GM23338 (cell line): Measurements from ENCODE around the gene ALOX15B. TPM values are rescaled to one million over a fixed set of nuclear protein-coding genes. Genes with fewer than 3 reads are reported as not detected.

Experiments used
- ATAC-seq: fragments of 200-7000 bp; cut with Tn5 transposase; 3 replicates; pipeline ENCODE4 v1.9.1; 2020
- DNase-seq: peaks from one replicate; pipeline ENCODE4 v3.0.0-alpha.2; 2015; ENCODE audit warnings: low spot score
- H2AFZ ChIP-seq: fragments of 200-600 bp; sonication (generic); 2 replicates; pipeline ENCODE4 v1.8.0; 2016; ENCODE audit warnings: antibody characterized with exemption, mild to moderate bottlenecking, moderate library complexity
- H3F3A ChIP-seq: fragments of 200-600 bp; sonication (generic); replicated peaks from 2 replicates; pipeline ENCODE4 v1.8.0; 2017; ENCODE audit warnings: antibody characterized with exemption, mixed run types, low read depth
- H3K27ac ChIP-seq: fragments of 200-600 bp; sonication (generic); 2 replicates; pipeline ENCODE4 v1.6.1; 2016; ENCODE audit warnings: low read depth
- H3K27me3 ChIP-seq: fragments of 200-600 bp; sonication (generic); 2 replicates; pipeline ENCODE4 v1.8.0; 2016; ENCODE audit warnings: mild to moderate bottlenecking, mixed run types, moderate library complexity; ENCODE audit not compliant: insufficient read depth
- H3K36me3 ChIP-seq: fragments of 200-600 bp; sonication (generic); 2 replicates; pipeline ENCODE4 v1.8.0; 2016; ENCODE audit warnings: mild to moderate bottlenecking; ENCODE audit not compliant: insufficient read depth
- H3K4me1 ChIP-seq: fragments of 200-600 bp; sonication (generic); 2 replicates; pipeline ENCODE4 v1.8.0; 2016; ENCODE audit warnings: mild to moderate bottlenecking, moderate library complexity; ENCODE audit not compliant: insufficient read depth
- H3K4me2 ChIP-seq: fragments of 200-600 bp; sonication (generic); 2 replicates; pipeline ENCODE4 v1.7.1; 2017; ENCODE audit warnings: mixed run types
- H3K4me3 ChIP-seq: fragments of 200-600 bp; sonication (generic); 2 replicates; pipeline ENCODE4 v1.6.1; 2016; ENCODE audit warnings: mixed run types
- H3K79me2 ChIP-seq: fragments of 200-600 bp; sonication (generic); replicated peaks from 2 replicates; pipeline ENCODE4 v1.8.0; 2017; ENCODE audit warnings: mild to moderate bottlenecking; ENCODE audit not compliant: insufficient read depth
- H3K9me2 ChIP-seq: fragments of 200-600 bp; sonication (generic); 2 replicates; pipeline ENCODE4 v1.8.0; 2017; ENCODE audit not compliant: insufficient read depth
- H4K20me1 ChIP-seq: fragments of 200-600 bp; sonication (generic); replicated peaks from 2 replicates; pipeline ENCODE4 v1.8.0; 2017; ENCODE audit warnings: mild to moderate bottlenecking; ENCODE audit not compliant: insufficient read depth
- H3K27ac Mint-ChIP-seq: 2 replicates; pipeline ENCODE4 v1.8.0; 2020; ENCODE audit warnings: inconsistent platforms, mild to moderate bottlenecking, moderate library complexity, mixed read lengths
- H3K27me3 Mint-ChIP-seq: 3 replicates; pipeline ENCODE4 v1.8.0; 2022; ENCODE audit warnings: low read depth, mild to moderate bottlenecking, moderate library complexity, mixed read lengths, inconsistent platforms; ENCODE audit not compliant: insufficient read depth, poor library complexity
- H3K36me3 Mint-ChIP-seq: 3 replicates; pipeline ENCODE4 v1.8.0; 2021; ENCODE audit warnings: low read depth, mild to moderate bottlenecking, inconsistent platforms, moderate library complexity, mixed read lengths
- H3K4me1 Mint-ChIP-seq: 3 replicates; pipeline ENCODE4 v1.8.0; 2020; ENCODE audit warnings: mild to moderate bottlenecking, inconsistent platforms, mixed read lengths
- H3K4me3 Mint-ChIP-seq: 3 replicates; pipeline ENCODE4 v1.8.0; 2021; ENCODE audit warnings: moderate library complexity, mild to moderate bottlenecking, inconsistent platforms, mixed read lengths
- H3K9me3 Mint-ChIP-seq: 3 replicates; pipeline ENCODE4 v1.8.0; 2020; ENCODE audit warnings: moderate library complexity, mild to moderate bottlenecking, inconsistent platforms, mixed read lengths
- CREB1 ChIP-seq: fragments of 250-450 bp; sonication (Bioruptor Pico); IDR thresholded peaks from 2 replicates; pipeline ENCODE4 v1.5.0; 2020; ENCODE audit warnings: low read depth, mild to moderate bottlenecking, moderate library complexity
- EZH2 ChIP-seq: fragments of 200-600 bp; sonication (generic); IDR thresholded peaks from one replicate; pipeline ENCODE4 v1.8.0; 2017; ENCODE audit warnings: antibody characterized with exemption, mild to moderate bottlenecking, low read depth; ENCODE audit not compliant: unreplicated experiment
- EZH2phosphoT487 ChIP-seq: fragments of 200-600 bp; sonication (generic); IDR thresholded peaks from one replicate; pipeline ENCODE4 v1.8.1; 2018; ENCODE audit warnings: antibody characterized with exemption; ENCODE audit not compliant: unreplicated experiment
- JUNB ChIP-seq: IDR thresholded peaks from one replicate; pipeline ENCODE4 v1.6.1; 2016; ENCODE audit warnings: antibody characterized with exemption; ENCODE audit not compliant: unreplicated experiment
- NANOG ChIP-seq: IDR thresholded peaks from 2 replicates; pipeline ENCODE4 v1.6.1; 2016; ENCODE audit warnings: antibody characterized with exemption, borderline replicate concordance
- STAT1 ChIP-seq: IDR thresholded peaks from one replicate; pipeline ENCODE4 v1.6.1; 2016; ENCODE audit warnings: antibody characterized with exemption; ENCODE audit not compliant: unreplicated experiment
- ZNF114 ChIP-seq: fragments of 250-450 bp; sonication (Bioruptor Pico); IDR thresholded peaks from 2 replicates; pipeline ENCODE4 v1.5.0; 2020; ENCODE audit warnings: mild to moderate bottlenecking, moderate library complexity
- polyA plus RNA-seq: library from polyadenylated mRNA; unstranded; fragments of >200 nt; fragmentation: Nextera tagmentation; extraction: Ambion mirVana; gene quantifications from 2 replicates; pipeline ENCODE4 v1.2.1, GENCODE V29; 2016
- total RNA-seq: library from RNA; depleted of rRNA; stranded (reverse); fragments of >200 nt; shearing (Covaris generic); gene quantifications from 2 replicates; pipeline ENCODE4 v1.2.3, GENCODE V29; 2014
- TF ChIP-seq, protein P1 (sequence below): fragments of 250-450 bp; sonication (Bioruptor Pico); IDR thresholded peaks from 2 replicates; pipeline ENCODE4 v1.5.0; 2020; ENCODE audit warnings: mild to moderate bottlenecking, moderate library complexity
- TF ChIP-seq, protein P2 (sequence below): IDR thresholded peaks from one replicate; pipeline ENCODE4 v1.6.1; 2018; ENCODE audit warnings: antibody characterized with exemption; ENCODE audit not compliant: unreplicated experiment
- TF ChIP-seq, protein P3 (sequence below): IDR thresholded peaks from 2 replicates; pipeline ENCODE4 v1.6.1; 2016; ENCODE audit warnings: antibody characterized with exemption

The ALOX15B gene
- total and polyA plus RNA-seq, 2 experiments from 2014 or later: 0.42 to 0.45 TPM

DNA sequence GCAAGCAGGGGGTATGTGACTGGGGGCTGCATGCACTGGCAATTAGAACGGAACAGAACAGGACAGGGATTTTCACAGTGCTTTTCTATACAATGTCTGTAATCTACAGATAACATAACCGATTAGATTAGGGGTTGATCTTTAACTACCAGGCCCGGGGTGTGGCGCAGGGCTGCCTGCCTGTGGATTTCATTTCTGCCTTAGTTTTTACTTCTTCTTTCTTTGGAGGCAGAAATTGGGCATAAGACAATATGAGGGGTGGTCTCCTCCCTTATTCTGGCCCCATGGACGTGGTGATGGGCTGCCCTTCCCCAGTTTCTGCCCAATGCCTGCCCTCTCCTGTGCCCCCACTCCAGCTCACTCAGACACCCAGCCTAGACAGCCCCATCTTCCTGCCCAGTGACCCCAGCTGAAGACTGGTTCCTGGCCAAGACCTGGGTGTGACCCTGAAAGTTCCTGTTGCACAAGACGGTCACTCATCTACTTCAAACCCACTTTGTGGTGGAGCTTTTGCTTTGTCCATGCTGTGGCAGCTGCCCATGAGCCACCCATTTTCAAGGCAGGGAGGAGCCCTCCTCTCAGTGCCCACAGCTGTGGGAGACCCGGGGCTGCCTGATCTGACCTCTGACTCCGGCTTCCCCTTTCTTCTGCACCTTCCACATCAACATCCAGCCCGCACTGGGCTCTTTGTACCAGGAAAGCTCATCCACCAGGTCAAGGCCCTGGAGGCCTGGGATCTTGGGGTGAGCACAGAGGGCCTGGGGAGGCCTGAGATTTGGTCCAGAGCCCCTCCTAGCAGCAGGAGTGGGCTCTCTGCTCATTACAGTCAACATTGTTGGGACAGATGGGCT is 30.1 kb downstream of the ALOX15B start:
- Histone ChIP-seq H3K27ac (no peak overlapping the region), H4K20me1 (no peaks in the 10 kb centered on the region), H3K36me3 (no peaks in the 10 kb centered on the region), H3K4me1 (peaks cover 11% of the 10 kb centered on the region; the same call in 1 of the 2 replicates), H3K79me2 (no peaks in the 10 kb centered on the region), H2AFZ (no peak overlapping the region), H3K4me2 (no peak overlapping the region), H3K4me3 (no peak overlapping the region), H3K27me3 (peaks cover 98% of the 10 kb centered on the region), H3F3A (no peaks in the 10 kb centered on the region), H3K9me2 (no peaks in the 10 kb centered on the region)
- Mint-ChIP-seq H3K4me3 (no peak overlapping the region), H3K4me1 (peaks cover 16% of the 10 kb centered on the region), H3K36me3 (no peaks in the 10 kb centered on the region; the same call in 2 of the 3 replicates), H3K27ac (no peak overlapping the region), H3K9me3 (no peaks in the 10 kb centered on the region; the same call in 2 of the 3 replicates), H3K27me3 (peaks cover 83% of the 10 kb centered on the region)
- DNase-seq (no peak), ATAC-seq (no peak)
- TF ChIP-seq NANOG: no peak
- no peak for TF ChIP-seq STAT1
- no peak for TF ChIP-seq JUNB
- no peak for TF ChIP-seq EZH2
- no peak for TF ChIP-seq CREB1
- TF ChIP-seq, protein P1, sequence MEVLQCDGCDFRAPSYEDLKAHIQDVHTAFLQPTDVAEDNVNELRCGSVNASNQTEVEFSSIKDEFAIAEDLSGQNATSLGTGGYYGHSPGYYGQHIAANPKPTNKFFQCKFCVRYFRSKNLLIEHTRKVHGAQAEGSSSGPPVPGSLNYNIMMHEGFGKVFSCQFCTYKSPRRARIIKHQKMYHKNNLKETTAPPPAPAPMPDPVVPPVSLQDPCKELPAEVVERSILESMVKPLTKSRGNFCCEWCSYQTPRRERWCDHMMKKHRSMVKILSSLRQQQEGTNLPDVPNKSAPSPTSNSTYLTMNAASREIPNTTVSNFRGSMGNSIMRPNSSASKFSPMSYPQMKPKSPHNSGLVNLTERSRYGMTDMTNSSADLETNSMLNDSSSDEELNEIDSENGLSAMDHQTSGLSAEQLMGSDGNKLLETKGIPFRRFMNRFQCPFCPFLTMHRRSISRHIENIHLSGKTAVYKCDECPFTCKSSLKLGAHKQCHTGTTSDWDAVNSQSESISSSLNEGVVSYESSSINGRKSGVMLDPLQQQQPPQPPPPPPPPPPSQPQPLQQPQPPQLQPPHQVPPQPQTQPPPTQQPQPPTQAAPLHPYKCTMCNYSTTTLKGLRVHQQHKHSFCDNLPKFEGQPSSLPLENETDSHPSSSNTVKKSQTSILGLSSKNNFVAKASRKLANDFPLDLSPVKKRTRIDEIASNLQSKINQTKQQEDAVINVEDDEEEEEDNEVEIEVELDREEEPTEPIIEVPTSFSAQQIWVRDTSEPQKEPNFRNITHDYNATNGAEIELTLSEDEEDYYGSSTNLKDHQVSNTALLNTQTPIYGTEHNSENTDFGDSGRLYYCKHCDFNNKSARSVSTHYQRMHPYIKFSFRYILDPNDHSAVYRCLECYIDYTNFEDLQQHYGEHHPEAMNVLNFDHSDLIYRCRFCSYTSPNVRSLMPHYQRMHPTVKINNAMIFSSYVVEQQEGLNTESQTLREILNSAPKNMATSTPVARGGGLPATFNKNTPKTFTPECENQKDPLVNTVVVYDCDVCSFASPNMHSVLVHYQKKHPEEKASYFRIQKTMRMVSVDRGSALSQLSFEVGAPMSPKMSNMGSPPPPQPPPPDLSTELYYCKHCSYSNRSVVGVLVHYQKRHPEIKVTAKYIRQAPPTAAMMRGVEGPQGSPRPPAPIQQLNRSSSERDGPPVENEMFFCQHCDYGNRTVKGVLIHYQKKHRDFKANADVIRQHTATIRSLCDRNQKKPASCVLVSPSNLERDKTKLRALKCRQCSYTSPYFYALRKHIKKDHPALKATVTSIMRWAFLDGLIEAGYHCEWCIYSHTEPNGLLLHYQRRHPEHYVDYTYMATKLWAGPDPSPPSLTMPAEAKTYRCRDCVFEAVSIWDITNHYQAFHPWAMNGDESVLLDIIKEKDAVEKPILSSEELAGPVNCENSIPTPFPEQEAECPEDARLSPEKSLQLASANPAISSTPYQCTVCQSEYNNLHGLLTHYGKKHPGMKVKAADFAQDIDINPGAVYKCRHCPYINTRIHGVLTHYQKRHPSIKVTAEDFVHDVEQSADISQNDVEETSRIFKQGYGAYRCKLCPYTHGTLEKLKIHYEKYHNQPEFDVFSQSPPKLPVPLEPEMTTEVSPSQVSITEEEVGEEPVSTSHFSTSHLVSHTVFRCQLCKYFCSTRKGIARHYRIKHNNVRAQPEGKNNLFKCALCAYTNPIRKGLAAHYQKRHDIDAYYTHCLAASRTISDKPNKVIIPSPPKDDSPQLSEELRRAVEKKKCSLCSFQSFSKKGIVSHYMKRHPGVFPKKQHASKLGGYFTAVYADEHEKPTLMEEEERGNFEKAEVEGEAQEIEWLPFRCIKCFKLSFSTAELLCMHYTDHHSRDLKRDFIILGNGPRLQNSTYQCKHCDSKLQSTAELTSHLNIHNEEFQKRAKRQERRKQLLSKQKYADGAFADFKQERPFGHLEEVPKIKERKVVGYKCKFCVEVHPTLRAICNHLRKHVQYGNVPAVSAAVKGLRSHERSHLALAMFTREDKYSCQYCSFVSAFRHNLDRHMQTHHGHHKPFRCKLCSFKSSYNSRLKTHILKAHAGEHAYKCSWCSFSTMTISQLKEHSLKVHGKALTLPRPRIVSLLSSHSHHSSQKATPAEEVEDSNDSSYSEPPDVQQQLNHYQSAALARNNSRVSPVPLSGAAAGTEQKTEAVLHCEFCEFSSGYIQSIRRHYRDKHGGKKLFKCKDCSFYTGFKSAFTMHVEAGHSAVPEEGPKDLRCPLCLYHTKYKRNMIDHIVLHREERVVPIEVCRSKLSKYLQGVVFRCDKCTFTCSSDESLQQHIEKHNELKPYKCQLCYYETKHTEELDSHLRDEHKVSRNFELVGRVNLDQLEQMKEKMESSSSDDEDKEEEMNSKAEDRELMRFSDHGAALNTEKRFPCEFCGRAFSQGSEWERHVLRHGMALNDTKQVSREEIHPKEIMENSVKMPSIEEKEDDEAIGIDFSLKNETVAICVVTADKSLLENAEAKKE (CRISPR knock-in tag): no peak
- TF ChIP-seq EZH2phosphoT487: no peak
- TF ChIP-seq ZNF114: no peak
- TF ChIP-seq, protein P2, sequence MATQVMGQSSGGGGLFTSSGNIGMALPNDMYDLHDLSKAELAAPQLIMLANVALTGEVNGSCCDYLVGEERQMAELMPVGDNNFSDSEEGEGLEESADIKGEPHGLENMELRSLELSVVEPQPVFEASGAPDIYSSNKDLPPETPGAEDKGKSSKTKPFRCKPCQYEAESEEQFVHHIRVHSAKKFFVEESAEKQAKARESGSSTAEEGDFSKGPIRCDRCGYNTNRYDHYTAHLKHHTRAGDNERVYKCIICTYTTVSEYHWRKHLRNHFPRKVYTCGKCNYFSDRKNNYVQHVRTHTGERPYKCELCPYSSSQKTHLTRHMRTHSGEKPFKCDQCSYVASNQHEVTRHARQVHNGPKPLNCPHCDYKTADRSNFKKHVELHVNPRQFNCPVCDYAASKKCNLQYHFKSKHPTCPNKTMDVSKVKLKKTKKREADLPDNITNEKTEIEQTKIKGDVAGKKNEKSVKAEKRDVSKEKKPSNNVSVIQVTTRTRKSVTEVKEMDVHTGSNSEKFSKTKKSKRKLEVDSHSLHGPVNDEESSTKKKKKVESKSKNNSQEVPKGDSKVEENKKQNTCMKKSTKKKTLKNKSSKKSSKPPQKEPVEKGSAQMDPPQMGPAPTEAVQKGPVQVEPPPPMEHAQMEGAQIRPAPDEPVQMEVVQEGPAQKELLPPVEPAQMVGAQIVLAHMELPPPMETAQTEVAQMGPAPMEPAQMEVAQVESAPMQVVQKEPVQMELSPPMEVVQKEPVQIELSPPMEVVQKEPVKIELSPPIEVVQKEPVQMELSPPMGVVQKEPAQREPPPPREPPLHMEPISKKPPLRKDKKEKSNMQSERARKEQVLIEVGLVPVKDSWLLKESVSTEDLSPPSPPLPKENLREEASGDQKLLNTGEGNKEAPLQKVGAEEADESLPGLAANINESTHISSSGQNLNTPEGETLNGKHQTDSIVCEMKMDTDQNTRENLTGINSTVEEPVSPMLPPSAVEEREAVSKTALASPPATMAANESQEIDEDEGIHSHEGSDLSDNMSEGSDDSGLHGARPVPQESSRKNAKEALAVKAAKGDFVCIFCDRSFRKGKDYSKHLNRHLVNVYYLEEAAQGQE: no peak
- TF ChIP-seq, protein P3, sequence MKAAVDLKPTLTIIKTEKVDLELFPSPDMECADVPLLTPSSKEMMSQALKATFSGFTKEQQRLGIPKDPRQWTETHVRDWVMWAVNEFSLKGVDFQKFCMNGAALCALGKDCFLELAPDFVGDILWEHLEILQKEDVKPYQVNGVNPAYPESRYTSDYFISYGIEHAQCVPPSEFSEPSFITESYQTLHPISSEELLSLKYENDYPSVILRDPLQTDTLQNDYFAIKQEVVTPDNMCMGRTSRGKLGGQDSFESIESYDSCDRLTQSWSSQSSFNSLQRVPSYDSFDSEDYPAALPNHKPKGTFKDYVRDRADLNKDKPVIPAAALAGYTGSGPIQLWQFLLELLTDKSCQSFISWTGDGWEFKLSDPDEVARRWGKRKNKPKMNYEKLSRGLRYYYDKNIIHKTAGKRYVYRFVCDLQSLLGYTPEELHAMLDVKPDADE: no peak
